ENCODE results near the gene PRIM1.

GRCh38 chr12:56725723-56726102 is 26.4 kb downstream of the PRIM1 start:
- TF ChIP-seq TSHZ2 (CRISPR knock-in tag; IDR thresholded peaks at IDR 0.05): no peak
- peak; percentile 70; the same call in 1 of the 2 replicates for TF ChIP-seq PATZ1 (CRISPR knock-in tag; IDR thresholded peaks at IDR 0.05; ENCODE audit: borderline replicate concordance)
- no peak for TF ChIP-seq ISL1 (CRISPR knock-in tag; IDR thresholded peaks at IDR 0.05)
- TF ChIP-seq POU6F1 (CRISPR knock-in tag; IDR thresholded peaks at IDR 0.05; ENCODE audit: borderline replicate concordance, low read depth): no peak
- no peak for TF ChIP-seq ZFP30 (CRISPR knock-in tag; IDR thresholded peaks at IDR 0.05)
- TF ChIP-seq ARNTL (CRISPR knock-in tag; IDR thresholded peaks at IDR 0.05; ENCODE audit: borderline replicate concordance, low read depth): no peak
